HCT116 (cell line): Measurements from ENCODE around the gene CYB5A. TPM values are rescaled to one million over a fixed set of nuclear protein-coding genes. Genes with fewer than 3 reads are reported as not detected.
"Not testable (repeated sequence)": the region's sequence is repeated elsewhere in the genome, so short reads cannot be mapped to it uniquely, and the experiment has no call there.

Experiments
- ATAC-seq: fragments of 200-7000 bp; cut with Tn5 transposase; 2 replicates; pipeline ENCODE4 v1.9.1; 2020; ENCODE audit warnings: mild to moderate bottlenecking, moderate library complexity
- BruUV-seq: library from RNA; stranded (reverse); fragments of 400-500 nt; replicated peaks from 2 replicates; lab custom pipeline; 2021; lab: Mats Ljungman, UMichigan
- CTCF ChIA-PET: fragments of 300-600 bp; sonication (Branson Sonifier 250); formaldehyde crosslinking; loops from one replicate; lab custom pipeline; 2021; ENCODE audit warnings: antibody characterized with exemption; lab: Charles Lee
- POLR2A ChIA-PET: fragments of 300-600, 350-600 bp; sonication (Branson Sonifier 250); formaldehyde crosslinking; loops from one replicate; lab custom pipeline; 2021; ENCODE audit warnings: antibody characterized with exemption; lab: Charles Lee
- RAD21 ChIA-PET, 2 experiments: fragments of 300-600 bp; sonication (Branson Sonifier 250); formaldehyde crosslinking; loops; one replicate each; lab custom pipeline; 2023; ENCODE audit warnings: low total read pairs in 2 of 2; ENCODE audit not compliant: uncharacterized antibody in 2 of 2, unreplicated experiment in 2 of 2, low non-redundant PET in 1 of 2; lab: Charles Lee
- DNase-seq: peaks from one replicate; pipeline ENCODE4 v3.0.0-alpha.2; 2010; ENCODE audit warnings: low read depth, low spot score
- H2AFZ ChIP-seq: fragments of 200-600 bp; shearing (Covaris generic), sonication (generic); 2 replicates; pipeline ENCODE4 v1.6.1; 2017; ENCODE audit warnings: low read depth, mixed run types, mixed read lengths, antibody characterized with exemption, low read length; ENCODE audit not compliant: poor library complexity, severe bottlenecking
- H3K27ac ChIP-seq: 2 replicates; pipeline ENCODE4 v1.5.1; 2012; ENCODE audit warnings: low read depth, low read length
- H3K27me3 ChIP-seq: fragments of 200-600 bp; sonication (generic); 2 replicates; pipeline ENCODE4 v1.6.1; 2016; ENCODE audit warnings: mixed run types, low read length, mixed read lengths; ENCODE audit not compliant: insufficient read depth
- H3K36me3 ChIP-seq, 2 experiments: fragments of 200-500 bp in 1 of 2; fragments of 200-600 bp in 1 of 2; sonication (Bioruptor generic) in 1 of 2; sonication (generic) in 1 of 2; 2 replicates each; pipeline versions ENCODE4 v1.5.1 to v1.6.1; 2014 to 2016; ENCODE audit warnings: low read length in 2 of 2, inconsistent platforms in 1 of 2, mixed read lengths in 1 of 2, mixed run types in 1 of 2; ENCODE audit not compliant: insufficient read depth in 2 of 2, control insufficient read depth in 1 of 2
- H3K4me1 ChIP-seq, 2 experiments: fragments of 200-600 bp in 1 of 2; sonication (generic) in 1 of 2; 2 replicates each; pipeline versions ENCODE4 v1.5.1 to v1.6.1; 2012 to 2017; ENCODE audit warnings: low read length in 2 of 2, inconsistent platforms in 1 of 2, mild to moderate bottlenecking in 1 of 2, mixed read lengths in 1 of 2, mixed run types in 1 of 2, moderate library complexity in 1 of 2; ENCODE audit not compliant: insufficient read depth in 2 of 2, control insufficient read depth in 1 of 2
- H3K4me2 ChIP-seq: fragments of 200-600 bp; sonication (generic); 2 replicates; pipeline ENCODE4 v1.6.1; 2017; ENCODE audit warnings: mixed run types, low read length, mixed read lengths
- H3K4me3 ChIP-seq, 2 experiments: fragments of 200-600 bp in 1 of 2; sonication (generic) in 1 of 2; replicated peaks in 1 of 2; 2 replicates each; pipeline ENCODE4 v1.5.1; 2011 to 2016; ENCODE audit warnings: low read length in 2 of 2, control low read depth in 1 of 2, low read depth in 1 of 2, mild to moderate bottlenecking in 1 of 2, mixed read lengths in 1 of 2, mixed run types in 1 of 2
- H3K79me2 ChIP-seq: fragments of 200-600 bp; sonication (generic); 2 replicates; pipeline ENCODE4 v1.6.1; 2017; ENCODE audit warnings: mild to moderate bottlenecking, mixed run types, low read length, moderate library complexity, mixed read lengths; ENCODE audit not compliant: insufficient read depth
- H3K9ac ChIP-seq: fragments of 200-600 bp; sonication (generic); 2 replicates; pipeline ENCODE4 v1.6.1; 2016; ENCODE audit warnings: low read length, mixed read lengths
- H3K9me2 ChIP-seq: fragments of 200-600 bp; sonication (generic), shearing (Covaris generic); 2 replicates; pipeline ENCODE4 v1.6.1; 2017; ENCODE audit warnings: mixed run types, mild to moderate bottlenecking, moderate library complexity; ENCODE audit not compliant: insufficient read depth
- H3K9me3 ChIP-seq, 2 experiments: fragments of 200-500 bp in 1 of 2; fragments of 200-600 bp in 1 of 2; sonication (Bioruptor generic) in 1 of 2; sonication (generic) in 1 of 2; 2 replicates each; pipeline ENCODE4 v1.6.1; 2014 to 2017; ENCODE audit warnings: low read length in 2 of 2, mixed read lengths in 2 of 2, inconsistent platforms in 1 of 2, low read depth in 1 of 2, mild to moderate bottlenecking in 1 of 2, mixed run types in 1 of 2, moderate library complexity in 1 of 2; ENCODE audit not compliant: control insufficient read depth in 1 of 2, insufficient read depth in 1 of 2
- H4K20me1 ChIP-seq: fragments of 200-600 bp; sonication (generic), shearing (Covaris generic); 2 replicates; pipeline ENCODE4 v1.6.1; 2017; ENCODE audit warnings: mixed run types, mild to moderate bottlenecking, moderate library complexity; ENCODE audit not compliant: insufficient read depth
- ATF3 ChIP-seq: IDR thresholded peaks from 2 replicates; pipeline ENCODE4 v1.6.1; 2012
- CBX3 ChIP-seq: IDR thresholded peaks from 2 replicates; pipeline ENCODE4 v1.6.1; 2012; ENCODE audit warnings: low read depth
- CTCF ChIP-seq, 3 experiments: fragments of 200-600 bp in 1 of 3; sonication (generic) in 1 of 3; IDR thresholded peaks in 2 of 3; conservative IDR thresholded peaks in 1 of 3; 2 replicates each; pipeline ENCODE4 v1.5.1; 2012 to 2017; ENCODE audit warnings: low read depth in 2 of 3, low read length in 2 of 3, antibody characterized with exemption in 1 of 3, borderline replicate concordance in 1 of 3, control low read depth in 1 of 3, mild to moderate bottlenecking in 1 of 3, mixed read lengths in 1 of 3, mixed run types in 1 of 3, moderate library complexity in 1 of 3; ENCODE audit not compliant: insufficient read depth in 1 of 3
- EGR1 ChIP-seq: IDR thresholded peaks from 2 replicates; pipeline ENCODE4 v1.6.1; 2012; ENCODE audit warnings: low read depth
- ELF1 ChIP-seq: IDR thresholded peaks from 2 replicates; pipeline ENCODE4 v1.6.1; 2012; ENCODE audit warnings: low read depth, borderline replicate concordance
- EZH2phosphoT487 ChIP-seq: fragments of 200-600 bp; IDR thresholded peaks from 2 replicates; pipeline ENCODE4 v1.6.1; 2018; ENCODE audit warnings: antibody characterized with exemption, borderline replicate concordance
- FOSL1 ChIP-seq: IDR thresholded peaks from 2 replicates; pipeline ENCODE4 v1.6.1; 2012; ENCODE audit warnings: low read depth
- JUND ChIP-seq: IDR thresholded peaks from 2 replicates; pipeline ENCODE4 v1.6.1; 2012
- MAX ChIP-seq: IDR thresholded peaks from 2 replicates; pipeline ENCODE4 v1.6.1; 2012
- RAD21 ChIP-seq: IDR thresholded peaks from 2 replicates; pipeline ENCODE4 v1.6.1; 2012; ENCODE audit warnings: low read depth, mild to moderate bottlenecking
- REST ChIP-seq: IDR thresholded peaks from 2 replicates; pipeline ENCODE4 v1.6.1; 2012; ENCODE audit warnings: low read depth
- SIN3A ChIP-seq: IDR thresholded peaks from 2 replicates; pipeline ENCODE4 v1.6.1; 2012; ENCODE audit warnings: low read depth
- ZBTB33 ChIP-seq: IDR thresholded peaks from 2 replicates; pipeline ENCODE4 v1.6.1; 2011; ENCODE audit warnings: mild to moderate bottlenecking, low read length, moderate library complexity; ENCODE audit not compliant: insufficient replicate concordance; ENCODE audit errors: extremely low read depth
- ZNF274 ChIP-seq: fragments of 200-500 bp; sonication (Bioruptor generic); IDR thresholded peaks from 2 replicates; pipeline ENCODE4 v1.6.1; 2014; ENCODE audit warnings: mild to moderate bottlenecking, low read depth, low read length, inconsistent platforms
- intact Hi-C: fragments of 100-400 bp; cut with micrococcal nuclease; formaldehyde crosslinking; loops from 2 replicates; pipeline ENCODE4 v1.10.0; 2022
- total RNA-seq: library from RNA; stranded (reverse); gene quantifications from one replicate; pipeline ENCODE4 v1.2.1, GENCODE V29; 2021; ENCODE audit not compliant: unreplicated experiment

CYB5A gene
- total RNA-seq, 1 experiment from 2014 or later, result 37.7 TPM

- H3K9me3 ChIP-seq, result no peaks in the 10 kb centered on the region
- no peaks in the 10 kb centered on the region for H3K79me2 ChIP-seq
- ATAC-seq, result no peak
- CTCF ChIA-PET, result interaction anchor here (1.4 kb wide), 1 partner anchor 223 kb away, joined by 3 read pairs; no protein-coding TSS in a partner anchor
- TF ChIP-seq EZH2phosphoT487 (no peak), FOSL1 (no peak), ELF1 (no peak), CBX3 (no peak), CTCF (IDR thresholded peaks at IDR 0.05 in 2 of 3, conservative IDR thresholded peaks at IDR 0.05 in 1 of 3; ENCODE audit: borderline replicate concordance in 1 of 3, insufficient read depth in 1 of 3, low read depth in 2 of 3, low read length in 2 of 3) (no peak), RAD21 (no peak), MAX (no peak), REST (no peak), JUND (no peak), ATF3 (no peak), SIN3A (no peak), ZNF274 (no peak), EGR1 (no peak), ZBTB33 (no peak)
- POLR2A ChIA-PET, result no interaction called here
- RAD21 ChIA-PET, result no interaction called here
- H3K36me3 ChIP-seq, result no peaks in the 10 kb centered on the region
- no peak overlapping the region for H2AFZ ChIP-seq
- H4K20me1 ChIP-seq, result no peaks in the 10 kb centered on the region; the same call in 1 of the 2 replicates
- H3K9ac ChIP-seq, result no peak overlapping the region
- no peak overlapping the region for H3K4me3 ChIP-seq
- H3K4me1 ChIP-seq, result no peaks in the 10 kb centered on the region
- no peak for DNase-seq
- H3K4me2 ChIP-seq, result no peak overlapping the region
- H3K27ac ChIP-seq, result no peak overlapping the region
- BruUV-seq, result no TSS peak
- H3K27me3 ChIP-seq, result no peaks in the 10 kb centered on the region
- H3K9me2 ChIP-seq, result no peaks in the 10 kb centered on the region
- intact Hi-C loops, result no loop called here
Measured at GRCh38 chr18:74328206-74328605, 36.4 kb upstream of the CYB5A start.

GRCh38 chr18:74326791-74327190, 35.0 kb upstream of the CYB5A start:
- ATAC-seq, CTCF ChIA-PET, BruUV-seq, H3K9me3 ChIP-seq, H3K36me3 ChIP-seq, DNase-seq, RAD21 ChIA-PET, H4K20me1 ChIP-seq, H3K27me3 ChIP-seq, H3K27ac ChIP-seq, H3K4me3 ChIP-seq, H3K79me2 ChIP-seq, H2AFZ ChIP-seq, H3K4me1 ChIP-seq, H3K9me2 ChIP-seq, intact Hi-C loops, H3K9ac ChIP-seq, H3K4me2 ChIP-seq, POLR2A ChIA-PET: not testable (repeated sequence)
